ENCODE measurements around the gene MBIP.

- TF ChIP-seq, protein P1, sequence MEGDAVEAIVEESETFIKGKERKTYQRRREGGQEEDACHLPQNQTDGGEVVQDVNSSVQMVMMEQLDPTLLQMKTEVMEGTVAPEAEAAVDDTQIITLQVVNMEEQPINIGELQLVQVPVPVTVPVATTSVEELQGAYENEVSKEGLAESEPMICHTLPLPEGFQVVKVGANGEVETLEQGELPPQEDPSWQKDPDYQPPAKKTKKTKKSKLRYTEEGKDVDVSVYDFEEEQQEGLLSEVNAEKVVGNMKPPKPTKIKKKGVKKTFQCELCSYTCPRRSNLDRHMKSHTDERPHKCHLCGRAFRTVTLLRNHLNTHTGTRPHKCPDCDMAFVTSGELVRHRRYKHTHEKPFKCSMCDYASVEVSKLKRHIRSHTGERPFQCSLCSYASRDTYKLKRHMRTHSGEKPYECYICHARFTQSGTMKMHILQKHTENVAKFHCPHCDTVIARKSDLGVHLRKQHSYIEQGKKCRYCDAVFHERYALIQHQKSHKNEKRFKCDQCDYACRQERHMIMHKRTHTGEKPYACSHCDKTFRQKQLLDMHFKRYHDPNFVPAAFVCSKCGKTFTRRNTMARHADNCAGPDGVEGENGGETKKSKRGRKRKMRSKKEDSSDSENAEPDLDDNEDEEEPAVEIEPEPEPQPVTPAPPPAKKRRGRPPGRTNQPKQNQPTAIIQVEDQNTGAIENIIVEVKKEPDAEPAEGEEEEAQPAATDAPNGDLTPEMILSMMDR (IDR thresholded peaks at IDR 0.05; ENCODE audit: low read depth, low read length, missing input control) = no peak
- no peak for TF ChIP-seq SP1 (IDR thresholded peaks at IDR 0.05)
- TF ChIP-seq FOXA2 (IDR thresholded peaks at IDR 0.05) = no peak
- no peak for TF ChIP-seq RXRA (IDR thresholded peaks at IDR 0.05)
- no peak for TF ChIP-seq NR2F2 (IDR thresholded peaks at IDR 0.05)
- TF ChIP-seq YY1 (IDR thresholded peaks at IDR 0.05) = no peak
- TF ChIP-seq, protein P2, sequence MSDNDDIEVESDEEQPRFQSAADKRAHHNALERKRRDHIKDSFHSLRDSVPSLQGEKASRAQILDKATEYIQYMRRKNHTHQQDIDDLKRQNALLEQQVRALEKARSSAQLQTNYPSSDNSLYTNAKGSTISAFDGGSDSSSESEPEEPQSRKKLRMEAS (IDR thresholded peaks at IDR 0.05) = no peak
- TF ChIP-seq JUND (IDR thresholded peaks at IDR 0.05) = no peak
- TF ChIP-seq, protein P3, sequence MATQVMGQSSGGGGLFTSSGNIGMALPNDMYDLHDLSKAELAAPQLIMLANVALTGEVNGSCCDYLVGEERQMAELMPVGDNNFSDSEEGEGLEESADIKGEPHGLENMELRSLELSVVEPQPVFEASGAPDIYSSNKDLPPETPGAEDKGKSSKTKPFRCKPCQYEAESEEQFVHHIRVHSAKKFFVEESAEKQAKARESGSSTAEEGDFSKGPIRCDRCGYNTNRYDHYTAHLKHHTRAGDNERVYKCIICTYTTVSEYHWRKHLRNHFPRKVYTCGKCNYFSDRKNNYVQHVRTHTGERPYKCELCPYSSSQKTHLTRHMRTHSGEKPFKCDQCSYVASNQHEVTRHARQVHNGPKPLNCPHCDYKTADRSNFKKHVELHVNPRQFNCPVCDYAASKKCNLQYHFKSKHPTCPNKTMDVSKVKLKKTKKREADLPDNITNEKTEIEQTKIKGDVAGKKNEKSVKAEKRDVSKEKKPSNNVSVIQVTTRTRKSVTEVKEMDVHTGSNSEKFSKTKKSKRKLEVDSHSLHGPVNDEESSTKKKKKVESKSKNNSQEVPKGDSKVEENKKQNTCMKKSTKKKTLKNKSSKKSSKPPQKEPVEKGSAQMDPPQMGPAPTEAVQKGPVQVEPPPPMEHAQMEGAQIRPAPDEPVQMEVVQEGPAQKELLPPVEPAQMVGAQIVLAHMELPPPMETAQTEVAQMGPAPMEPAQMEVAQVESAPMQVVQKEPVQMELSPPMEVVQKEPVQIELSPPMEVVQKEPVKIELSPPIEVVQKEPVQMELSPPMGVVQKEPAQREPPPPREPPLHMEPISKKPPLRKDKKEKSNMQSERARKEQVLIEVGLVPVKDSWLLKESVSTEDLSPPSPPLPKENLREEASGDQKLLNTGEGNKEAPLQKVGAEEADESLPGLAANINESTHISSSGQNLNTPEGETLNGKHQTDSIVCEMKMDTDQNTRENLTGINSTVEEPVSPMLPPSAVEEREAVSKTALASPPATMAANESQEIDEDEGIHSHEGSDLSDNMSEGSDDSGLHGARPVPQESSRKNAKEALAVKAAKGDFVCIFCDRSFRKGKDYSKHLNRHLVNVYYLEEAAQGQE (IDR thresholded peaks at IDR 0.05) = no peak
- TF ChIP-seq RAD21 (IDR thresholded peaks at IDR 0.05) = no peak
- TF ChIP-seq TAF1 (conservative IDR thresholded peaks at IDR 0.05) = no peak
- TF ChIP-seq GABPA (IDR thresholded peaks at IDR 0.05 in 1 of 2, conservative IDR thresholded peaks at IDR 0.05 in 1 of 2) = no peak
Measured at GRCh38 chr14:36317650-36318049, 2.8 kb downstream of the MBIP start.

Data from liver (tissue), 3 donors.